PC-3 (cell line): ENCODE results near the gene GPR183.

Source experiments
- CTCF ChIP-seq: fragments of 300-600 bp; sonication (generic); conservative IDR thresholded peaks from 2 replicates; pipeline ENCODE4 v1.5.1; 2017; ENCODE audit warnings: antibody characterized with exemption, low read depth, mild to moderate bottlenecking, low read length
- EZH2phosphoT487 ChIP-seq: fragments of 300-600 bp; sonication (generic); IDR thresholded peaks from 2 replicates; pipeline ENCODE4 v1.6.1; 2018; ENCODE audit warnings: mild to moderate bottlenecking, antibody characterized with exemption, low read length, borderline replicate concordance

GRCh38 chr13:99276706-99277105 lies 30.5 kb downstream of the GPR183 start:
- TF ChIP-seq CTCF (no peak), EZH2phosphoT487 (no peak)
